MCF 10A (cell line): Measurements from ENCODE around the gene IFNL3. TPM values are rescaled to one million over a fixed set of nuclear protein-coding genes. Genes with fewer than 3 reads are reported as not detected.
A peak's percentile ranks its signal among the peaks of the same experiment; 100 is the strongest.
"Not testable (repeated sequence)": the region's sequence is repeated elsewhere in the genome, so short reads cannot be mapped to it uniquely, and the experiment has no call there.

Experiments
- BruUV-seq: library from RNA; stranded (reverse); fragments of 400-500 nt; replicated peaks from 2 replicates; lab custom pipeline; 2021; lab: Mats Ljungman, UMichigan
- CTCF ChIA-PET: fragments of 300-600 bp; sonication (Branson Sonifier 250); formaldehyde crosslinking; extraction: SDS; loops from one replicate; lab custom pipeline; 2021; ENCODE audit warnings: antibody characterized with exemption, inconsistent platforms; lab: Yijun Ruan, JAX
- POLR2A ChIA-PET: fragments of 300-600, 350-650 bp; sonication (Branson Sonifier 250); formaldehyde crosslinking; extraction: SDS; loops from one replicate; lab custom pipeline; 2020; ENCODE audit warnings: antibody characterized with exemption, inconsistent platforms; lab: Yijun Ruan, JAX
- DNase-seq: peaks from one replicate; pipeline ENCODE4 v3.0.0-alpha.2; 2018; ENCODE audit not compliant: unreplicated experiment
- H3K27ac Mint-ChIP-seq: one replicate; pipeline ENCODE4 v1.8.0; 2022; ENCODE audit warnings: mild to moderate bottlenecking, low read depth, mixed read lengths; ENCODE audit not compliant: unreplicated experiment
- H3K27me3 Mint-ChIP-seq: one replicate; pipeline ENCODE4 v1.8.0; 2022; ENCODE audit warnings: mixed read lengths; ENCODE audit not compliant: insufficient read depth, unreplicated experiment
- H3K36me3 Mint-ChIP-seq: one replicate; pipeline ENCODE4 v1.8.0; 2022; ENCODE audit warnings: mild to moderate bottlenecking, moderate library complexity, mixed read lengths; ENCODE audit not compliant: insufficient read depth, unreplicated experiment
- H3K4me1 Mint-ChIP-seq: one replicate; pipeline ENCODE4 v1.8.0; 2022; ENCODE audit warnings: mixed read lengths; ENCODE audit not compliant: insufficient read depth, unreplicated experiment
- H3K4me3 Mint-ChIP-seq: one replicate; pipeline ENCODE4 v1.8.0; 2022; ENCODE audit warnings: mild to moderate bottlenecking, moderate library complexity, mixed read lengths; ENCODE audit not compliant: unreplicated experiment
- H3K9me3 Mint-ChIP-seq: one replicate; pipeline ENCODE4 v1.8.0; 2022; ENCODE audit warnings: mixed read lengths; ENCODE audit not compliant: unreplicated experiment
- intact Hi-C: fragments of 100-400 bp; cut with micrococcal nuclease; formaldehyde crosslinking; loops from 2 replicates; pipeline ENCODE4 v1.14.1; 2022
- total RNA-seq: library from RNA; stranded (reverse); gene quantifications from 2 replicates; pipeline ENCODE4 v1.2.3, GENCODE V29; 2022
- TF ChIP-seq, protein P1 (sequence below): fragments of 200-600 bp; IDR thresholded peaks from one replicate; pipeline ENCODE4 v1.8.0; 2022; ENCODE audit warnings: antibody characterized with exemption, mild to moderate bottlenecking; ENCODE audit not compliant: unreplicated experiment

The IFNL3 gene
- total RNA-seq, 1 experiment from 2014 or later, result not detected

GRCh38 chr19:39246951-39247669 lies 2.3 kb upstream of the IFNL3 start:
- Mint-ChIP-seq H3K4me1 (no peaks in the 10 kb centered on the region), H3K4me3 (no peak overlapping the region), H3K9me3 (no peaks in the 10 kb centered on the region), H3K36me3 (no peaks in the 10 kb centered on the region), H3K27ac (no peak overlapping the region), H3K27me3 (peaks cover 27% of the 10 kb centered on the region)
- no TSS peak for BruUV-seq
- DNase-seq, result no peak
- ChIA-PET POLR2A (no interaction called here), CTCF (no interaction called here)
- TF ChIP-seq, protein P1, sequence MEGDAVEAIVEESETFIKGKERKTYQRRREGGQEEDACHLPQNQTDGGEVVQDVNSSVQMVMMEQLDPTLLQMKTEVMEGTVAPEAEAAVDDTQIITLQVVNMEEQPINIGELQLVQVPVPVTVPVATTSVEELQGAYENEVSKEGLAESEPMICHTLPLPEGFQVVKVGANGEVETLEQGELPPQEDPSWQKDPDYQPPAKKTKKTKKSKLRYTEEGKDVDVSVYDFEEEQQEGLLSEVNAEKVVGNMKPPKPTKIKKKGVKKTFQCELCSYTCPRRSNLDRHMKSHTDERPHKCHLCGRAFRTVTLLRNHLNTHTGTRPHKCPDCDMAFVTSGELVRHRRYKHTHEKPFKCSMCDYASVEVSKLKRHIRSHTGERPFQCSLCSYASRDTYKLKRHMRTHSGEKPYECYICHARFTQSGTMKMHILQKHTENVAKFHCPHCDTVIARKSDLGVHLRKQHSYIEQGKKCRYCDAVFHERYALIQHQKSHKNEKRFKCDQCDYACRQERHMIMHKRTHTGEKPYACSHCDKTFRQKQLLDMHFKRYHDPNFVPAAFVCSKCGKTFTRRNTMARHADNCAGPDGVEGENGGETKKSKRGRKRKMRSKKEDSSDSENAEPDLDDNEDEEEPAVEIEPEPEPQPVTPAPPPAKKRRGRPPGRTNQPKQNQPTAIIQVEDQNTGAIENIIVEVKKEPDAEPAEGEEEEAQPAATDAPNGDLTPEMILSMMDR, result no peak
- intact Hi-C loops, result no loop called here

- H3K27ac Mint-ChIP-seq, BruUV-seq, H3K4me3 Mint-ChIP-seq, H3K4me1 Mint-ChIP-seq, H3K9me3 Mint-ChIP-seq, DNase-seq, CTCF ChIA-PET, H3K36me3 Mint-ChIP-seq, POLR2A ChIA-PET, intact Hi-C loops: not testable (repeated sequence)
- peaks cover 20% of the 10 kb centered on the region for H3K27me3 Mint-ChIP-seq
Measured at GRCh38 chr19:39245166-39245565, 360 bp upstream of the IFNL3 start.

GRCh38 chr19:39243741-39244140 lies 1.1 kb downstream of the IFNL3 start:
- DNase-seq, intact Hi-C loops, BruUV-seq, CTCF ChIA-PET, H3K4me1 Mint-ChIP-seq, H3K9me3 Mint-ChIP-seq, H3K4me3 Mint-ChIP-seq, POLR2A ChIA-PET, H3K27ac Mint-ChIP-seq, H3K36me3 Mint-ChIP-seq: not testable (repeated sequence)
- peaks cover 14% of the 10 kb centered on the region for H3K27me3 Mint-ChIP-seq

DNA sequence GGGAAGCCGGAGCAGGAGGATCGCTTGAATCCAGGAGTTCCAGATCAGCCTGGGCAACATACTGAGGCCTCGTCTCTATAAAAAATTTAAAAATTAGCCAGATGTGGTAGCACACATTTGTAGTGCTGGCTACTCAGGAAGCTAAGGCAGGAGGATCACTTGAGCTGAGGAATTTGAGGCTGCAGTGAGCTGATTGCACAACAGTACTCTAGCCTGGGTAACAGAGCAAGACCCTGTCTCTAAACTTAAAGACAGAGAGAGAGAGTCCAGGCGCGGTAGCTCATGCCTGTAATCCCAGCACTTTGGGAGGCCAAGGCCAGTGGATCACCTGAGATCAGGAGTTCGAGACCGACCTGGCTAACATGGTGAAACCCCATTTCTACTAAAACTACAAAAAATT lies 4.4 kb downstream of the IFNL3 start:
- no peak for DNase-seq
- intact Hi-C loops, result no loop called here
- no peak overlapping the region for H3K27ac Mint-ChIP-seq
- peaks cover 8% of the 10 kb centered on the region for H3K4me1 Mint-ChIP-seq
- BruUV-seq, result no TSS peak
- ChIA-PET POLR2A (no interaction called here), CTCF (no interaction called here)
- H3K9me3 Mint-ChIP-seq, result no peaks in the 10 kb centered on the region
- TF ChIP-seq, protein P1, result no peak
- no peaks in the 10 kb centered on the region for H3K36me3 Mint-ChIP-seq
- H3K4me3 Mint-ChIP-seq, result no peak overlapping the region
- peaks cover 26% of the 10 kb centered on the region for H3K27me3 Mint-ChIP-seq

- ChIA-PET POLR2A (no interaction called here), CTCF (interaction anchor here (0.6 to 1.1 kb wide), 4 partner anchors 11 to 187 kb away, joined by 3 to 4 read pairs (median 4); no protein-coding TSS in a partner anchor)
- Mint-ChIP-seq H3K9me3 (no peaks in the 10 kb centered on the region), H3K27me3 (peaks cover 29% of the 10 kb centered on the region), H3K4me3 (no peak overlapping the region), H3K4me1 (peaks cover 8% of the 10 kb centered on the region), H3K36me3 (no peaks in the 10 kb centered on the region), H3K27ac (peak overlapping the region; percentile 77)
- no TSS peak for BruUV-seq
- TF ChIP-seq, protein P1, result no peak
- DNase-seq, result no peak
- intact Hi-C loops, result no loop called here
Measured at GRCh38 chr19:39238944-39239343, 5.9 kb downstream of the IFNL3 start.
